Sigmoid colon (tissue), 7 donors: ENCODE data around the gene KCNA2. TPM values are rescaled to one million over a fixed set of nuclear protein-coding genes. Genes with fewer than 3 reads are reported as not detected.

Source experiments
- DNase-seq: peaks from one replicate; pipeline ENCODE4 v3.0.0-alpha.2; 2019
- H3K27ac ChIP-seq, 4 donors: fragments of 200-600 bp; sonication (generic); one replicate each; pipeline ENCODE4 v1.5.1; 2016 to 2019; ENCODE audit warnings: mild to moderate bottlenecking in 1 of 4
- H3K27me3 ChIP-seq, 3 donors: fragments of 200-600 bp; sonication (generic); one replicate each; pipeline ENCODE4 v1.5.1; 2019; ENCODE audit warnings: mild to moderate bottlenecking in 1 of 3
- H3K36me3 ChIP-seq, 4 donors: fragments of 200-600 bp; sonication (generic); one replicate each; pipeline ENCODE4 v1.5.1; 2016 to 2019
- H3K4me1 ChIP-seq, 4 donors: fragments of 200-600 bp; sonication (generic); one replicate each; pipeline ENCODE4 v1.5.1; 2017 to 2019
- H3K4me3 ChIP-seq, 4 donors: fragments of 200-600 bp; sonication (generic); one replicate each; pipeline ENCODE4 v1.5.1; 2017 to 2019; ENCODE audit warnings: mild to moderate bottlenecking in 2 of 4, moderate library complexity in 1 of 4
- H3K9me3 ChIP-seq, 4 donors: fragments of 200-600 bp in 3 of 4; sonication (generic) in 3 of 4; one replicate each; pipeline versions ENCODE4 v1.5.1 to v1.6.1; 2013 to 2019
- EP300 ChIP-seq, 4 donors: sonication (generic); formaldehyde crosslinking; IDR thresholded peaks; one replicate each; pipeline ENCODE4 v1.6.1; 2017; ENCODE audit warnings: antibody characterized with exemption in 4 of 4
- POLR2A ChIP-seq, 2 donors: fragments of 450-650 bp; IDR thresholded peaks; one replicate each; pipeline ENCODE4 v1.6.1; 2016; ENCODE audit warnings: antibody characterized with exemption in 2 of 2, mild to moderate bottlenecking in 2 of 2, moderate library complexity in 2 of 2
- POLR2AphosphoS5 ChIP-seq, 4 donors: sonication (generic); formaldehyde crosslinking; IDR thresholded peaks; one replicate each; pipeline ENCODE4 v1.6.1; 2017; ENCODE audit warnings: antibody characterized with exemption in 4 of 4
- WGBS, 2 donors: extraction: QIAGEN DNeasy Blood & Tissue Kit; methylation state at CpG; one replicate each; pipeline ENCODE4 v1.1.7; 2013; 5-methylcytosine and 5-hydroxymethylcytosine counted together
- intact Hi-C: fragments of 100-400 bp; cut with DNase I; formaldehyde crosslinking; loops from one replicate; pipeline ENCODE4 v1.15.1; 2023
- polyA plus RNA-seq, 3 donors: library from polyadenylated mRNA; stranded (reverse); fragments of 200-250 nt; gene quantifications; one replicate each; pipeline ENCODE4 v1.2.3, GENCODE V29; 2013
- total RNA-seq, 4 donors: library from RNA; depleted of rRNA; stranded (reverse); fragments of >200 nt; gene quantifications; one replicate each; pipeline ENCODE4 v1.1.0, GENCODE V29; 2016
- TF ChIP-seq, protein P1 (sequence below), 4 experiments: fragments of 450-650 bp in 3 of 4; fragments of 200-600 bp in 1 of 4; IDR thresholded peaks; one replicate each; pipeline ENCODE4 v1.5.1; 2016 to 2019; ENCODE audit warnings: antibody characterized with exemption in 4 of 4, mild to moderate bottlenecking in 3 of 4, moderate library complexity in 2 of 4
- donor health status: healthy with polysubstance abuse.
- donor health status: Bipolar disorder and iron deficiency.
- donor health status: healthy.

The KCNA2 gene
- total and polyA plus RNA-seq, 7 donors: under 0.01 to 5.8 (median 1.2) TPM; not detected in 1

DNA sequence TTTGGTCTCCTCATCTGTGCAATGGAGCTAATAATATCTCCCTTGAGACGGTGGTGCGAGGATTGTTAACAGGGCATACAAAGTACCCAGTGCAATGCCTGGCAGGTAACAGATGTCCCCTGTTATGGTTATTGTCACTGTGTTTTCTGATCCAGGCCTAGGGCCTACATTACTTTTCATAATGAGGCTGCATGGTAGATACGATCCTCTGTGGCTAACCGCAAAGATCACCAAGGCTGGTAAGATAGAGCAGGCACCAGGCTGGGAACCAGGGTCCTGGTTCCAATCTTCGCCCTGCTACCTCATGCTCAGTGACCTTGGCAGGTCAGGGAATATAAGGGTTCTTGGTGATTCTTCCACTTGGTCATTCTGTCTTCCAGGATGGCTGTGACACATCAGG, 22.7 kb downstream of the KCNA2 start:
- Histone ChIP-seq H3K4me1 (peaks cover 0 to 7% (median 3%) of the 10 kb centered on the region in 4 donors), H3K27me3 (peaks cover 0 to 6% (median 0%) of the 10 kb centered on the region in 3 donors), H3K4me3 (no peak overlapping the region), H3K9me3 (no peaks in the 10 kb centered on the region), H3K36me3 (no peaks in the 10 kb centered on the region), H3K27ac (no peak overlapping the region)
- WGBS, 2 donors: 95% methylated on average over 5 of the region's 5 CpGs
- no peak for TF ChIP-seq EP300 (IDR thresholded peaks at IDR 0.05)
- TF ChIP-seq, protein P1, sequence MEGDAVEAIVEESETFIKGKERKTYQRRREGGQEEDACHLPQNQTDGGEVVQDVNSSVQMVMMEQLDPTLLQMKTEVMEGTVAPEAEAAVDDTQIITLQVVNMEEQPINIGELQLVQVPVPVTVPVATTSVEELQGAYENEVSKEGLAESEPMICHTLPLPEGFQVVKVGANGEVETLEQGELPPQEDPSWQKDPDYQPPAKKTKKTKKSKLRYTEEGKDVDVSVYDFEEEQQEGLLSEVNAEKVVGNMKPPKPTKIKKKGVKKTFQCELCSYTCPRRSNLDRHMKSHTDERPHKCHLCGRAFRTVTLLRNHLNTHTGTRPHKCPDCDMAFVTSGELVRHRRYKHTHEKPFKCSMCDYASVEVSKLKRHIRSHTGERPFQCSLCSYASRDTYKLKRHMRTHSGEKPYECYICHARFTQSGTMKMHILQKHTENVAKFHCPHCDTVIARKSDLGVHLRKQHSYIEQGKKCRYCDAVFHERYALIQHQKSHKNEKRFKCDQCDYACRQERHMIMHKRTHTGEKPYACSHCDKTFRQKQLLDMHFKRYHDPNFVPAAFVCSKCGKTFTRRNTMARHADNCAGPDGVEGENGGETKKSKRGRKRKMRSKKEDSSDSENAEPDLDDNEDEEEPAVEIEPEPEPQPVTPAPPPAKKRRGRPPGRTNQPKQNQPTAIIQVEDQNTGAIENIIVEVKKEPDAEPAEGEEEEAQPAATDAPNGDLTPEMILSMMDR (IDR thresholded peaks at IDR 0.05): no peak
- DNase-seq: no peak
- intact Hi-C loops: no loop called here

DNA sequence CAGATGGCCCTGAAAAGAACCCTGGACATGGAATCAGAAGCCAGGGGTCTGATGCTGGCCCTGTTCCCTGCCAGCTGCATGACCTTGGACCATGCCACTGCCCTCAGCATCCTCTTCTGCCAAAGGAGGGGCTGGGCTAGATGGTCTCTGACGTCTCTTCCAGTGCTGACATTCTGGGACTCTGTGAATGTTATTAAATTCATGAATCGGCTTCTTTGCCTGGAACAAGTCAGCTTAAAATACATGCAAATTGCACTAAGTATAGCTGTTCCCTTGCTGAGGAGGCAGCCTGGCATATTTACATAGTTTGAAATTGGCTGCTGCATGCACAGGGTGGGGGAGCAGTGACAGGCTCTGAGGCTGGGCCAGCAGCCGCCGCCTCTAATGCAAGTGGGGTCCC, 23.8 kb downstream of the KCNA2 start:
- intact Hi-C loops: no loop called here
- Histone ChIP-seq H3K9me3 (no peaks in the 10 kb centered on the region), H3K4me3 (no peak overlapping the region), H3K27me3 (no peaks in the 10 kb centered on the region), H3K4me1 (peaks cover 0 to 7% (median 3%) of the 10 kb centered on the region in 4 donors), H3K27ac (peak overlapping the region in 1 of 4 donors; percentile 23), H3K36me3 (no peaks in the 10 kb centered on the region)
- TF ChIP-seq POLR2A (IDR thresholded peaks at IDR 0.05) (no peak), EP300 (IDR thresholded peaks at IDR 0.05) (no peak), POLR2AphosphoS5 (IDR thresholded peaks at IDR 0.05) (no peak)
- TF ChIP-seq, protein P1 (IDR thresholded peaks at IDR 0.05): no peak
- DNase-seq: no peak
- 78 to 85% methylated on average over 4 of the region's 4 CpGs for WGBS, 2 donors

DNA sequence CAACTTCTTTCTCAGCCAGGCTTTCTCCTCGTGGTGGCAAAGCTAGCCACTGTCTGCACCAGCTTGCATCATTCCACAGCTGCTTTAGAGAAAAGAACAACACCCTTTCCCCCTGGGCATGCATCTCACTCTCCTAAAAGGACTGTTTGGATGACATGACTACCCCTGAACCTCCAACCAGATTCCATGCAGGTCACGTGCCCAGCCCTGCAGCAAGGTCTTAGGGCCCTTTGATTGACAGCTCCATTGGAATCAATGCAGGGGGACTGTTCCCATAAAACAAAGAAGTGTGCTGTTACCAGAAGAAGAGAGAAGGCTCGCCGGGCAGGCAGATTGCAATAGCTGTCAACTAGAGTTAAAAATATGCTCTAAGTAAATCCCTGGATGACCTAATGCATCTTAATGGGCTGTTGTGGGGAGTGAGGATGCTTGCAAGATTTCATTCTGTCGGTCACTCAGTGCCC, 24.4 kb downstream of the KCNA2 start:
- TF ChIP-seq POLR2A (IDR thresholded peaks at IDR 0.05) (no peak), POLR2AphosphoS5 (IDR thresholded peaks at IDR 0.05) (no peak), EP300 (IDR thresholded peaks at IDR 0.05) (no peak)
- TF ChIP-seq, protein P1 (IDR thresholded peaks at IDR 0.05): no peak
- no peaks in the 10 kb centered on the region for H3K9me3 ChIP-seq
- H3K4me3 ChIP-seq: no peak overlapping the region
- peaks cover 0 to 7% (median 3%) of the 10 kb centered on the region in 4 donors for H3K4me1 ChIP-seq
- WGBS, 2 donors: 56 to 73% methylated on average over 5 of the region's 5 CpGs
- intact Hi-C loops: no loop called here
- H3K27ac ChIP-seq: peak overlapping the region in 1 of 4 donors; percentile 23
- H3K27me3 ChIP-seq: no peaks in the 10 kb centered on the region
- no peaks in the 10 kb centered on the region for H3K36me3 ChIP-seq
- no peak for DNase-seq

DNA sequence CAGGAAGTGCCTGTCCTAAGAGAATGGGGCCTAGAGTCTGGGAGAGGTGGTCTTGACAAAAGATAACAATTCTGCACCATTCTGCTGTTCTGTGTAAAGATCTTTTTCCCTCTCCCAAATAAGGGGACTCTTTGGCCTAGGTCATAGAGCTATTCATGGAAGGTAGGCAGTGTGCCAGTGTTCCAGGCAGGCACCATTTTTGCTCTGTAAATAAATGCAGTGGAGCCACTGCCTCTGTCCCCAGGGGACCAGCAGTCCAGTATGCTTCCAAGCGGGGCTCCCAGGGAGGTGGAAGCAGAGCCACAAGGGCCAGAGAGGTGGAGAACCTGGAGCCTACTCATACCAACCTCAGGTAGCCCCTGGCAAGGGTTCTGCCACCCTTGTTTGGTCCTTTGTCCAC, 25.9 kb downstream of the KCNA2 start:
- no peak overlapping the region for H3K4me3 ChIP-seq
- DNase-seq: no peak
- H3K27me3 ChIP-seq: no peaks in the 10 kb centered on the region
- no peak overlapping the region for H3K27ac ChIP-seq
- H3K9me3 ChIP-seq: no peaks in the 10 kb centered on the region
- intact Hi-C loops: no loop called here
- TF ChIP-seq, protein P1 (IDR thresholded peaks at IDR 0.05): no peak
- TF ChIP-seq POLR2AphosphoS5 (IDR thresholded peaks at IDR 0.05) (no peak), POLR2A (IDR thresholded peaks at IDR 0.05) (no peak), EP300 (IDR thresholded peaks at IDR 0.05) (no peak)
- H3K4me1 ChIP-seq: peaks cover 0 to 7% (median 3%) of the 10 kb centered on the region in 4 donors
- 85 to 95% methylated on average over 1 of the region's 1 CpG for WGBS, 2 donors
- no peaks in the 10 kb centered on the region for H3K36me3 ChIP-seq

DNA sequence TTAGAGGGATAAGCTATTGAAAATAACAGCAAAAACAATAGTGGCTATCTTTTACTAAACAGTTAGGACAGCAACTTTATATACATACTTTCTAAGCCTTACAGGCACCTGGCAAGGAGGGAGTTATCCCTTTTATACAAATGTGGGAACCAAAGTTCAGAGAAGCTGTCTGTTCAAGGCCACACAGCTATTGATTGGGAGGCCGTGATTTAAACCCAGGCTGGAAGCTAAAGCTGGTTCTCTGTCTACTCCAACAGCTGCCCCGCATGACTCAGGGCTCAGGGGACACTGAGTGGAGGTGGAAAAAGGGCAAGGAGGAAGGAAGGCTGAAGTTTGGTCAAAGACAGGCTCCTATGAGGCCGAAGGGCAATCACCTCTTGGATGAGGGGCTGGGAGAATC, 26.7 kb downstream of the KCNA2 start:
- no peaks in the 10 kb centered on the region for H3K27me3 ChIP-seq
- H3K4me3 ChIP-seq: no peak overlapping the region
- WGBS, 2 donors: 82 to 84% methylated on average over 3 of the region's 3 CpGs
- H3K4me1 ChIP-seq: peaks cover 0 to 7% (median 3%) of the 10 kb centered on the region in 4 donors
- DNase-seq: no peak
- H3K36me3 ChIP-seq: no peaks in the 10 kb centered on the region
- TF ChIP-seq POLR2A (IDR thresholded peaks at IDR 0.05) (no peak), POLR2AphosphoS5 (IDR thresholded peaks at IDR 0.05) (no peak), EP300 (IDR thresholded peaks at IDR 0.05) (no peak)
- TF ChIP-seq, protein P1 (IDR thresholded peaks at IDR 0.05): no peak
- H3K9me3 ChIP-seq: no peaks in the 10 kb centered on the region
- intact Hi-C loops: no loop called here
- H3K27ac ChIP-seq: no peak overlapping the region
